HG03066 (cell line): ENCODE results near the gene TPD52L2.
"Not testable (repeated sequence)": the region's sequence is repeated elsewhere in the genome, so short reads cannot be mapped to it uniquely, and the experiment has no call there.

Experiments used
- ATAC-seq: cut with Tn5 transposase; IDR thresholded peaks from one replicate; pipeline ENCODE4 v1.9.1; 2021; ENCODE audit warnings: low read depth; ENCODE audit not compliant: unreplicated experiment

The TPD52L2 gene

GRCh38 chr20:63835021-63835858 lies 29.8 kb upstream of the TPD52L2 start:
- no peak for ATAC-seq

- no peak for ATAC-seq
Measured at GRCh38 chr20:63836458-63837344, 28.4 kb upstream of the TPD52L2 start.

- ATAC-seq = no peak
Measured at GRCh38 chr20:63837479-63837878, 27.6 kb upstream of the TPD52L2 start.

- no peak for ATAC-seq
Measured at GRCh38 chr20:63839620-63840019, 25.4 kb upstream of the TPD52L2 start.

- ATAC-seq = no peak
Measured at GRCh38 chr20:63840405-63840828, 24.7 kb upstream of the TPD52L2 start.

- no peak for ATAC-seq
Measured at GRCh38 chr20:63842258-63842657, 22.8 kb upstream of the TPD52L2 start.

- ATAC-seq = no peak
Measured at GRCh38 chr20:63843222-63843621, 21.8 kb upstream of the TPD52L2 start.

- ATAC-seq = no peak
Measured at GRCh38 chr20:63843778-63844177, 21.3 kb upstream of the TPD52L2 start.

GRCh38 chr20:63844511-63844991 lies 20.5 kb upstream of the TPD52L2 start:
- ATAC-seq = no peak

- ATAC-seq = no peak
Measured at GRCh38 chr20:63846128-63846771, 18.8 kb upstream of the TPD52L2 start.

GRCh38 chr20:63846888-63847236 lies 18.2 kb upstream of the TPD52L2 start:
- ATAC-seq = no peak

GRCh38 chr20:63847237-63848002 lies 17.6 kb upstream of the TPD52L2 start:
- ATAC-seq = no peak

- ATAC-seq = no peak
Measured at GRCh38 chr20:63848003-63848911, 16.8 kb upstream of the TPD52L2 start.

GRCh38 chr20:63850689-63851547 lies 14.2 kb upstream of the TPD52L2 start:
- peak; percentile 75 for ATAC-seq

- ATAC-seq = not testable (repeated sequence)
Measured at GRCh38 chr20:63851548-63851943, 13.5 kb upstream of the TPD52L2 start.

- not testable (repeated sequence) for ATAC-seq
Measured at GRCh38 chr20:63853733-63854068, 11.4 kb upstream of the TPD52L2 start.

- ATAC-seq = no peak
Measured at GRCh38 chr20:63854069-63854765, 10.9 kb upstream of the TPD52L2 start.
